Activated CD8-positive, alpha-beta memory T cell treated with anti-CD3 and anti-CD28 coated beads, Interleukin-2, amount 50 U/mL, for 1 hour (primary cell): Measurements from ENCODE around the gene FAIM2.

Experiments used
- DNase-seq: peaks from one replicate; pipeline ENCODE4 v3.0.0-alpha.2; 2020; ENCODE audit errors: extremely low read depth

The FAIM2 gene

GRCh38 chr12:49903700-49904423 is at the start of gene FAIM2:
TSS of gene FAIM2 (minus strand) at chr12:49903900. CDS start at chr12:49903792, 108 bp downstream.
- DNase-seq: no peak

DNA sequence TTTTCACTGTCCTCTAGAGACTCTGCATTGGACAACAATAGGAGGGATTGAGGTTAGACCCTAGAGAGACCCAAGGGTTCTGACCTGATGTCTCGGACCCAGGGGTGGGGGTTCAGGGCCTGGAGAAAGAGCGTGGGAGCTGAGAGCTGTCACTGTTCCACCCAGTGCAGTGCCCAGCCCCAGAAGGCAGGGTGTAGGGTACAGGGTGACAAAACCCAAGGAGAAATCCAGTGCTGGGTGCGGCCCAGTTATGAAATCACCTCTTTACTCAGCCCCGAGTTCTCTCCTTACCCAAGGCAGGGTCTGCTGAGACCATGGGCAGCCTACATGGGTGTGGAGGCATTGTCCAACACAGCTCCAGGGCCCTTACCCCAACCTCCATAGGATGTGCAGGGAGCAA is 49.5 kb upstream of the FAIM2 start:
- DNase-seq: no peak

DNA sequence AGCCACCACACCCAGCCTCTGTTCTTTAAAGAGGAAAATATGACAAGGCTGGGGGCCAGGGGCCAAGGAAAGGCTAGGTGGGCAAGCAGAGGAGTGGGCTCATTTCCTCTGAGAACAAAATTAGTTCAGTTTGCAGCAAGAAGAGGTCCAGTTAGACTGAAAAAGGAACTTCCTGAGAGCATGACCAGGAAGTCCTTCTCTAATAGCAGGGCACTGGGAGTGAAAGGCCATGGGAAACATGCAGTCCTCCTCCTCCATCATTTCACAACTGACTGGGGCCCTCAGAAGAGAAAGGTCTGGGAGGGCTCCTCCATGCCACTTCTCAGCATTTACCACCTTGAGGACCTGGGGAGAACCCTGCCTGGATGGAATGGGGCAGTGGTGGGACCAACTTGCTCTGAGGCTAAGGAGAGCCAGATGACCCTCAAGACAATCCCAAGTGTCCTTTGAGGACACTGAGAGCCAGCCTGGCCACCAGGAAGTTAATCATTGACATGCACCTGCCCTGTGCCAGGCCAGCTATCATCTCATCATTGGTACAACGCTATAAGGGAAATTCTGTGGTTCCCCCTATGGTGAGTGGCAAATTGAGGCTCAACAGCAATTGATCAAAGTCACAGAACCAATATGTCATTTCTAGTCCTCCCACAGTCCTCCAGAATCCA is 48.8 kb upstream of the FAIM2 start:
- no peak for DNase-seq

DNA sequence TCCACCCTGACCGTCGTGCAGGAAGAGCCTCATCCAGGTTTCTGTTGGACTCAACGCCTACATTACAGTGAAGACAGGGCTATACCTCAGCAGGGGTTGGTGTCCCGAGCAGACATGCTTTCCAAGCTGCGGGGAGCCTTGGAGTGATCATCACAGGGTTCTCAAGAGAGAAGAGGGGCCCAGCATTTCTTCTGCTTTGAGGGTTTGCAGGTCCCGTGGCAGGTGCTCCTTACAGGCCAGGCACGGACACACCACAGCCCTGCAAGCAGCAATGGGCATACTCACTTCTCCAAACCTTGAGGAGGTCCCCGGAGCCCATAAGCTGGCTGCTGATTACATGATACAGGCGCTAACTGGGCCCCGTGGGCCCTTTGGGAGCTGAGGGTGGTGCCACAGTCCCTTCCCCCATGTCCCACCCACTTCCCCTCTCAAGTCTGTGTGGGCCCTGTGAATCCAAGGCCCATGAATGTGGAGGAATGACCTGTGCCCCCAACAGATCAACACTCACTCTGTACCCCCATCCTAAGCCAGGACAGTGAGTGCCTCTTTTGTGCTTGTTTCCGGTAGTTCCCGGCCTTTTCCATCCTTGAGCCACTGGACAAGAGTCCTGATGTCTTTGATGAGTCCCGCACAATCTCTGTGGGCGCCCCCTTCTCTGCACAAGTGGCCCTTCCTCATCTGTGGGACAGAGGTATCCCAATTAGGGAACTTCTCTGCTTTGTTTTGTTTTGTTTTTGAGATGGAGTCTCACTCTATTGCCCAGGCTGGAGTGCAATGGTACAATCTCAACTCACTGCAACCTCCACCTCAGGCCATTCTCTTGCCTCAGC is 47.9 kb upstream of the FAIM2 start:
- DNase-seq: no peak

DNA sequence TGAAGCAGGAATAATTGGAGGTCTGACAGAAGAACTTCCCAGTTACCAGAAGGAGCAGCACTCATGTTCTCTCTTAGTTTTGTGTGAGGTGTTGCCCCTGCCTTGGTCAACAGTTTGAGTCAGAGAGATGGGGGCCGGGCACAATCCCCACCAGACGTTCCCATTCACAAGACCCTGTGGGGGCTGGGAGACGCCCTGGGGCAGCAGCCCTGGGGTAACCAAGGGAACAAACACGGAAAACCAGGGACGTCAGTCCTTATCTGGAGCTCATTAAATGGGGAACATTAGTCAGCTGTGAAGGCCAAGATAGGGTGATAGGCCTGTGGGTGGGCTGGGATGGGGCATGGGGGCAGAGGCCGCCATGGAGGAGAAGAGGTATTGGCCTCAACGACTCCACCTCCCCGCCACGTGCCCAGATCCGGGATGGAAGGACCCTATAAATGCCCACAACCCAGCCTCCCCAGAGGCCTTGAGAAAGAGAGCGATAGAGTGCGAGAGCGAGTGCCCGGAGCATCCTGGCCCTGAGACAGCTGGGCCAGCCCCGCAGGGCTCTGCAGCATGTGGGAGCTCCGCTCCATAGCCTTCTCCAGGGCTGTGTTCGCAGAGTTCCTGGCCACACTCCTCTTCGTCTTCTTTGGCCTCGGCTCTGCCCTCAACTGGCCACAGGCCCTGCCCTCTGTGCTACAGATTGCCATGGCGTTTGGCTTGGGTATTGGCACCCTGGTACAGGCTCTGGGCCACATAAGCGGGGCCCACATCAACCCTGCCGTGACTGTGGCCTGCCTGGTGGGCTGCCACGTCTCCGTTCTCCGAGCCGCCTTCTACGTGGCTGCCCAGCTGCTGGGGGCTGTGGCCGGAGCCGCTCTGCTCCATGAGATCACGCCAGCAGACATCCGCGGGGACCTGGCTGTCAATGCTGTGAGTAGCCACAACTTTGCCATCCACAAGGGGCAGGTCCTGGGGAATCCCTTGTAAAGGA is 46.9 kb upstream of the FAIM2 start, which contains the start of gene AQP2:
Gene AQP2, plus strand, starts transcription at position 465 of the 979 bp plus-strand sequence. Its CDS starts 94 bp downstream, at position 559.
- no peak for DNase-seq

DNA sequence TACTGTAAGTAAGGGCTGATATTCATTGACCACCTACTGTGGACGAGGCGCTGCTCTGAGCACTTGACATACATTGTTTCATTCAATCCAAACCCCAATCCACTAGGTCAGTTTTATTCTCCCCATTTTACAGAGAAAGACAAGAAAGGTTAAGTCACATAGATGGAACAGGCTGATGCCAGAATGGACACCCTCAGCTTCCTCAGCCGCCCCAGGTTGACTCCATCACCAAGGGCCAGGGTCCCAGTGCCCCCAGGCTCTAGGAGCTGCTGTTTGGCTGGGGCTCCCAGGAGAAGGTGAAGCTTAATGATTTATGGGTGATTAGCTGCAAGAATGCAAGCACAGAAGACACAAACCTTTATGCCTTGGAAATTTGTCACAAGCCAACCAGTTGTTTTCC is 46.2 kb upstream of the FAIM2 start:
- no peak for DNase-seq

DNA sequence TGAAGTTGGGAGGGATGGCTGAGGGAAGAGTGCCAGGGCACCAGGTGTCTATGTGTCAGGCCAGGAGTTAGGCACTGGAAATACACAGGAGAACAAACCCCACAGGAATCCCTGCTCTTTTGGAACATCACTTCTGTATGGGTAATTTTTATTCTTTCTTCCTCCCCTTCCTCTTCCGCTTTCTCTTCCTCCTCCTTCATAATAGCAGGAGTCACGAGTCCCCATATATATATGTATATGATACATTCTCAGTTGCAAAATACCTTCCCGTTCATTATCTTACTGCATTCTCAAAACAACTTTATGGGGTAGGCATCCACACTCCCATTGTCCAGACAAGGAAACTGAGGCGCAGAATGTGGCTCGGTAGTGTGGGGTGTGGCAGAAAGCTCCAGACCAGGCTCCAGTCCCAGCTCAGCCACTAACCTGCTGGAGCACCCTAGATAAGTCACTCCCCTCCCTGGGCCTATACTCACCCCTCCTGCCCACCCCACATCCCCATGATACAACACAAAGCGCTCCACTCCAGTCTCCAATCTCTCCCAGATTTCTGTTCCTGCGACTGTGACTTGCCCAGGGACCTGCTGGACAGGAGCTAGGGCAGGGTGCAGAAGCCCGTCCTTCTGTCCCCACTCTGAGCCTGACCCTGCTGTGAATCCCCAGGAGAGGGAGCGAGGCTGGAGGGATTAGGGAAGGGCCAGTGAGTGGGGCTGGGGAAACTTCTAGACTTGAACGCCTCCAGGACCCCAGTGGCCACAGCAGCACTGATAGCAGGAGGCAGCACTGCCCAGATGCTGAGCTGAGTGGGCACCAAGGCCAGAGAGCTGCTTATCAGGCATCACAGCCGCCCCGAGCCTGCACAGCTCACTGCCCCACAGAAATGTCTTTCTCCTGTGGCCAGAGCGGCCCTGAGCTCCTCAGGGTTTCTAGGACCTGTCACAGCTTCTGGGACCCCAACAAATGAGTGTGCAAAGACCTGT is 45.5 kb upstream of the FAIM2 start:
- DNase-seq: no peak

- DNase-seq: no peak
These were observed 44.0 kb upstream of the FAIM2 start for GRCh38 chr12:49947593-49948226.

DNA sequence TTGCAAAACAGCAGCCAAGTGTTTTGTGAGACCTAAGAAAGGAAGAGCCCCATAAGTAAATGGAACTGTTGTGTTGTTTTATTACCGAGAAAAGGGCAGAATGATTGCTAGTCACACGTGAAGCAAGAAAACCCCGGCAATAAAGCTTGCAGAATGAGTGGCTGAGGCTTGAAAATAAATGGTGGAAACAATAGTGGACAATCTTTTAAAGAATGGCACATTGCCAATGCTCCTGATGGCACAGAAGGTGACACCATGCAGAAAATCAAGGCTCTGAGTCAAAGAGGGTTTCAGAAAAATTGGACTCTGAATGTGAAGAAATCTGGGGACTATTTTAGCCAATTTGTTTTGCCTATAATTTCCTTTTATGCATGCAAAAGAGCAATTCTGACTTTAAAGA is 42.8 kb upstream of the FAIM2 start:
- no peak for DNase-seq

DNA sequence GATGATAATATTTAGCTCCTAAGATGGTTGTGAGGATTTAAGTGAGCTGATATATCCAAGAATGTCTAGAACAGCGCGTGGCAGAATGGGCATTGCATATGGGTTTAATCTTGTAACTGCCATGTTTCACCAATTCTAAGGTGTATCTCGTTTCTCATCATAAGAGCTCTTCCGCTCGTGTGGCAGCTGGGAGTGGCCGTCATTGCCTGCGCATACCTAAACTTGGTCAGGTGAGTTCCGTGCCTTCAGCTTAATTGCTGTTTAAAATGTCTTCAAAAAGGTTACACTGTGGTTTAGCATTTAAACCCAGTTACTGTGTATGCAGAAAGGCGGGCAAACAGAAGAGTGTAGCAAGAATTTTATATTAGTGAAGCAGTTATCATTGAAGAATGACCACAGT is 42.4 kb upstream of the FAIM2 start:
- no peak for DNase-seq

- DNase-seq: peak; percentile 52
These were observed 41.8 kb upstream of the FAIM2 start for GRCh38 chr12:49945394-49946080.

GRCh38 chr12:49944718-49945117 is 41.0 kb upstream of the FAIM2 start:
- DNase-seq: no peak

- no peak for DNase-seq
These were observed 40.3 kb upstream of the FAIM2 start for GRCh38 chr12:49944046-49944445.

GRCh38 chr12:49943625-49943960 is 39.9 kb upstream of the FAIM2 start:
- no peak for DNase-seq

DNA sequence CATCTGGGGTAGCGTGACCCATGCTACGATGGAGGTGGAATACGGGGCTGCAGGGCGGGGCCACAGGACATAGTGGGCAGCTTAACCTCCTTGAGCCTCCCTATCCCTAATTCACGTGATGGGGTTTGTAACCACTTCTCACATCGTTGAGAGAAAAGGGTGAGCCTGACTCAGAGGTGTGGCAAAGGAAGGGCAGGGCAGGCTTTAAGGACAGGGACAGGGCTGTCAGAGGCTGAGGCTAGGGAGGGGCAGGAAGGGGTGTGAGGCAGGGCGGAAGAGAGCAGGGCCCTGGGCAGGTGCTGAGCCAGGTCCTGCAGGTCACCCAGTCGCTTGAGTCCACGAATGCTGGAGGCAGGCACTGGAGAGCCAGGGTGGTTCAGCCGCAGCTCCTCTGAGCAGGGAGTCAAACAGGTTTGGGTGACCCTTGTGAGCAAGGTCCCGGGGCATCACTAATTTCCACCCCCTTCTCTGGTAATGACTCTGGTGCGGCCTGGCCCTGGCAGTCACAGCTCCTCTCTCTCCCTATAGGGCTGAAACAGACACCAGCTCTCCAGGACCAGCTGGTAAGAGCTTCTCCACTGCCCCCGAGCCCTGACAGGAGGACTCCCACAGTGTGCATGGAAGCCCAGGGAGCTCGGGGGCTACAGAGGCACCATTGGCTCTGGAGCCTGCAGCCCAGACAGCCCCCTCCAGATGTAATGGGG is 39.4 kb upstream of the FAIM2 start:
- DNase-seq: no peak

GRCh38 chr12:49942512-49942893 is 38.8 kb upstream of the FAIM2 start:
- no peak for DNase-seq

DNA sequence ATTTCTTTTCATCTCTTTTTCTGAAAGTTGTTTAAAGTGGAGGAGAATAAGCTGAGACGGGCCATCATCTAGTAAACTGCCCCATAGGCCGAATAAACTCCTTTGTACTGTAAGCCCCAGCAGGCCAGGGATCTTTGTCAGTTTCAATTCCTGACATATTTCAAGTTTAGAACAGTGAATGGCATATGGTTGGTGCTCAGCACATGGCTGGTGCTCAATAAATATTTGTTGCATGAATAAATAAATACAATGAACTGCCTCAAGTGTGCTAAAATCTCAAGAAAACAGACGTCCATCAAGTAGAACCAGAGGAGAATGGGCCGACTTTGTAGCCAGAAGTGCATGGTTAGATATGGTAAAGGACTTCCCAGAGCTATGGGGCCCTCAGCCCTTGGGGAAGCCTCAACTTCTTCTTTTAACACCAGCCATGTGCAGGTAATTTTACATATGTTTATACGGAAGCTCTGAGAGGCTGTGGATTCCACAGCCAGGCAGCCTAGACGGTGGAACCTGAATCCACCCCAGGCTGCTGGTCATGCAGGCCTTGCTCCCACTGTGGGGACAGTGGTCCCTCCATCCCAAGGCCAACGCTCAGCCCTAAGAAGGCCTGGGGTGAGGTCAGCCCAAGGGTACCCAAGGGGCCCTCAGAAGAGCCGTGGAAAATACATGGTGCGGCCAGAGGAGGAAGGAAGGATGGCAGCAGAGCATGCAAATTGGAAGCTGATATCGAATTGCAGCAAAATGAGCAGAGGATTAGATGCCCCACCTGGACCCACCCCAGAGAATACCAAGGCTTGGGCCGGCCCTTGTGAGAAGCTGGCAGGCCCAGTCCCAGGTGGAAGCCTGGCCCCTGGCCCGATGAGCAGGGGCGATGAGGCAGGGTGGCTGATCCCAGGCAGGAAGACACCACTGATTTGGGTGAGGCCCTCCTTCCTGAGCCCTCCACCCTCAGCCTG is 38.1 kb upstream of the FAIM2 start:
- DNase-seq: no peak
